Activated CD8-positive, alpha-beta memory T cell treated with anti-CD3 and anti-CD28 coated beads, Interleukin-2, amount 50 U/mL, for 1 hour (primary cell): ENCODE data around the gene SPRR4.
"Not testable (repeated sequence)": the region's sequence is repeated elsewhere in the genome, so short reads cannot be mapped to it uniquely, and the experiment has no call there.

Experiments used
- DNase-seq: peaks from one replicate; pipeline ENCODE4 v3.0.0-alpha.2; 2020; ENCODE audit errors: extremely low read depth

Gene SPRR4

DNA sequence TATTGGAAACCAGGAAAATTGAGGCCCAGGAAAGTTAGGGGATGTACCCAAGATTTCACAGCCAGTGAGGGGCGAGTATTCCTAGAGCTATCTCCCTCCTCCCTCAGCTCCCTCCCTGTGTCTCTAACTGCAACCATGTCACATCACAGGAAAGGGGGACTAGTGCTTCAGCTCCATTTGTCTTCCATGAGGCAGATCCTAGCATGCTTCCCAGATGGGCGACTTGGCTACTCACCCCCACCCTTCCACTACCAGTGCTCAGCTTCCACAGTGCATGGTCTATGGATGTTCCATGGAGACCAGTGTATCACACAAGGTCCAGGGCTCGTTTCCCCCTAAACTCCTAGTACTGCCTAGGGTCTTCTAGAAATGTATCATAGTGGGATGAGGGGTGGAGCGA lies 4.6 kb upstream of the SPRR4 start:
- DNase-seq, result no peak

DNA sequence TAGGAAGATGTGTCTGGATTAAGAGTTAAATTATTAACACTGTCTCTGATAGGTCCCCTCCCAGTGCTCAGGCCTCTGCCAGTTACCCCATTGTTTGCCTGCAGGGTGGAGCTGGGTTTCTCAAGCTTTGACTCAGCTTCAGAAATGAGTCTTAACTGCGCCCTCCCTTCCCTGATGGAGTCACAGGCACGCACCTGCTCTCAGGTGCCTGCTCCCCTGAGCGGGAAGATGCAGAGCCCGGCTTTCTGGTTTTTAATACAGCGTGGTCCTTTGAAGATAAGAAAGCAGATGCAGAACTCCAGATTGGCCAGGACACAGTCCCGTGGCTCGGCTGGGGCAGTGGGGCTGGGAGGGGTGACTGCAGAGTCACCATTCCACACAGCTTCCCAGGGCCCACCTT lies 3.2 kb upstream of the SPRR4 start:
- no peak for DNase-seq

GRCh38 chr1:152968248-152968647 lies 2.2 kb upstream of the SPRR4 start:
- no peak for DNase-seq

DNA sequence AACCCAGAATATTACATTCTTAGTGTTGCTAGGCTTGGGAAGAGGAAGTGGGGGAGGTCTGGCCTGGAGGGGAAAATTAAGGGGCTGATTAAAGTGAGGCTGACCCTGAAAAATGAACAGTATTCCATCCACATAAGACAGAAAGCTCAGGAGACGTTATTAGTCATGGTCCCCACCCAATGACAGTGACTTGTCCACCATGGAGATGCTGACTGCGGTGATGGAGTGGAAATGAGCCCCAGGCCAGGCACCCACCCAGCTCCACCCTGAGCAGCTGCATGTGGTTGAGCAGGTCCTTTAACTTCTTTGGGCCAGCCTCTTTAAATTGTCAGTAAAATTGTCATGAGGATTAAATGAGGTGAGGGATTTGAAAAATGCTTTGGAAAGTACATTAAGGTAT lies 1.4 kb upstream of the SPRR4 start:
- DNase-seq, result no peak

DNA sequence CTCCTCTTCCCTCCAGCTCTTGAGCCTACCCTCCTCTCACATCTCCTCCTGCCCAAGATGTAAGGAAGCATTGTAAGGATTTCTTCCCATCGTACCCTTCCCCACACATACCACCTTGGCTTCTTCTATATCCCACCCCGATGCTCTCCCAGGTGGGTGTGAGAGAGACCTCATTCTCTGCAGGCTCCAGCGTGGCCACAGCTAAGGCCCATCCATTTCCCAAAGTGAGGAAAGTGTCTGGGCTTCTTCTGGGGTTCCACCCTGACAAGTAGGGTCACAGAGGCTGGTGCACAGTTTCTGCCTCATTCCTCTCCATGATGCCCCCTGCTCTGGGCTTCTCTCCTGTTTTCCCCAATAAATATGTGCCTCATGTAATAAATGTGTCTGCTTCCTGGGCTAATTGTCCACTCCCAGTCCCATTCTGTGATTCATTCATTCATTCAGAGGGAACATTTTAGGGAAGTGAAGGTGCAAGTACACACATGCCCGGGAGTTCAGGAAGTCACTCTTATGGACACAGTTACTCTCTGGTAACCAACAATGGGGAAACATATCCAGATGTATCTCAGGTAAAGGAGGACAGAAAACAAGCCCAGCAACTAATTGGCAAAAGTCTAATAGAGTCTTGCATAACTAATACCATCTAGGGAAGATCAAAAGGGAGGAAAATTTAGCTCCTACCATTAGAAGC lies 1.9 kb downstream of the SPRR4 start:
- no peak for DNase-seq

- no peak for DNase-seq
These were observed 6.2 kb downstream of the SPRR4 start for GRCh38 chr1:152976688-152977087.

DNA sequence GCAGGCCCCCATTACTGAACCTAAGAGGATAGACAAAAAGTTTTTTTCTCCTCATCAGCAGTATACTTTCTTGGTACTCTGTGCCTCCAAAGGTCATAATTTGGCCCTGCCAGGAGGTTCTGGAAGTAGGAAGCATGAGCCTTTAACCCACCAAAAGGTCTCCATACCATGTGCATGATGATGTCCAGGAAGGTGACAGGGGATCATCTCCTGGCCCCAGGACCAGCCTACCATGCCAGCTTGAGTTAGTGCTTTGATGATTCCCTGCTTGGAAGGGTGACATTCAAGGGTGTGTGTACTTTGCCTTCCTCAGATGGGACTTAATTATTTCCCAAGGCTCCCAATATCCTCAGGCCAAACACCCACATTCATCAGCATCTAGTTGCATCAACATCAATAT lies 7.2 kb downstream of the SPRR4 start:
- DNase-seq, result no peak

DNA sequence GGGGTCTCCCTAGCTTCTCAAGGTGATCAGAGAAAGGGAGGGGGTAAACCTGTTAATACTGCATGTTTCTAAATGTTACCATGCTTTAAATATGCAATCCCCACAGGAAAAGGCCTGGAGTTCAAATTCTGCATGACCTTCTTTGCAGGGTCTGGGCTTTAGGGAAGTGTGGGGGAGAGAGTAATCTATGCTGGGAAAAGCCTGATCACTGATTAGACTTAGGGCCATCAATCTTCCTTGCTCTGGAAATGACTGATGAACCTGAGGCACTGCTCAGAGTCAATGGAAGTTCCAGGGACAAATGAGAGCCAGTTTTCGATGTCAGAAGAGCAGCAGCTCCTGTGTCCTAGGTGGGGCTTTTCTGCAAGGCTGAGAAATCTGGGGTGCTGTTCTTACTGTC lies 10.2 kb downstream of the SPRR4 start:
- DNase-seq, result no peak

- DNase-seq, result no peak
These were observed 10.9 kb downstream of the SPRR4 start for GRCh38 chr1:152981146-152981871.

DNA sequence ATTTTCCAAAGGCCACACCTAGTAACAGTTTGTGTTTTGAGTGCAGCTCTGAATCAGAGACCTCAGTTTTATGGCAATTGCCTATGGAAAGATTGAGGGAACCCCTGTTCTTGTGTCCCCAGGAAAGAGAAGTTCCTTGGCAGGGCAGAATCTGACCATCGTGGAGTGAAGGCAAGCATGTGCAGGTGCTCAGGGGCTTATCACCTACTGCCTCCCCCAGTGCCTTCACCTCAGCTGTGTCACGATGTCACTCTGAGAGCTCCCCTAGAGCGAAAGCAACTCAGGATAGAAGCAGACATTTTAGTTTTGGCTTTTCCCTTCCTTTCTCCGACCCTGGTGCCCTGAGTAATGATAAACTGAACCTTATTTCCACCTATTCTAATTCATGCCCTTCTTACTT lies 11.6 kb downstream of the SPRR4 start:
- DNase-seq, result no peak

DNA sequence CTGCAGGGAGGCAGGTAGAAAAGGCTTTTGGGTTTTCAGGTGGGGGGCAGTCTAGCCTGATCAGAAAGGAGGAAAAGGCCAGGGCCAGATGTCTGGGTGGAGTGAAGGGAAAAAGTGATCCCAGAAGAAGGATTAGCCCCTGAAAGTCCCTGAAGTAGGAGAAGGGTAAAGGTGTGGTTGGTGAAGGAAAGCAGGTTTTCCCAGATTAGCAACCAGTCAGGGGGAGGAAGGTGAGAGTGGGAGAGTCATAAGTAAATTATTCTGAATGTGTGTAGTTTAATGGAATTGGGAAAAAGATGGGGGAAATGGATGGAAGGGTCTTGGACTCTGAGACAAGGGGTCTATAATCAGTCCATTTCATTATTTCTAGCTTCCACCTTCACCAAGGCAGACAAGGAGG lies 12.8 kb downstream of the SPRR4 start:
- no peak for DNase-seq

GRCh38 chr1:152983743-152984142 lies 13.3 kb downstream of the SPRR4 start, which contains the start of gene SPRR1A:
Gene SPRR1A (plus strand): TSS chr1:152984081. CDS start chr1:152985231, 1,150 bp downstream.
- no peak for DNase-seq

DNA sequence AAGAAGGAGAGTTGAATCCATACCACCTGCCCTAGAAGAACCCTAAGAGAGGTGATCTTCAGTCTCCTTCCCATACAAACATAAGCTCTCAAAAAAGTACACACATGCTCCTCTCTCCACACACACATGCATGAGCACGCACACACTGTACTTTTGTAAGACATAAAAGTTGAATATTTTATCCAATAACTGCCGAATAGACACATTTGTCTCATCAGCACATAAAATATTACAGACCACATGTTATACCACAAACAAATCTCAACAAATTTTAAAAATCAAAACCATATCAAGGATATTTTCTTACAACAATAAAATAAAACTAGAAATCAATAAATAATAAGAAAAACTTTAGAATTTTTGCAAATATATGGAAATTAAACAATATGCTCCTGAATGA lies 16.1 kb downstream of the SPRR4 start:
- DNase-seq, result no peak

DNA sequence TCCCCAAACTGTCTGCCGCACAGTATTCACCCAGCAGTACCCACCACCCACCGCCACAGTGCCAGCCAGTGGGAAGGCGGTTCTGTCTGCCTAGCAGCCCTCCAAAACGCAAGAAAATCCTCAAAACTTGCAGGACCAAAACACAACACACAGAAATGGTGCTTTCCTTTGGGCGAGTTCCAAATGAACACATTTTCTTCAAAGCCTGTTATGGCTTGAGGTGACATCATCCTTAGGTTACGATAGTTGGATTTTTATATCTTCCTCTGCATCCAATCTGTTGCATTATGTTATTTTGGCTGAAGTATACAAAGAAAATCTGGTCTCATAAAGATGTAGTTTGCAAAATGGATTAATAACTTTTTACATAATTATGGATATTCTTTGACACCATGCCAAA lies 22.7 kb downstream of the SPRR4 start:
- no peak for DNase-seq

- DNase-seq, result no peak
These were observed 25.4 kb downstream of the SPRR4 start for GRCh38 chr1:152995842-152996241.

DNA sequence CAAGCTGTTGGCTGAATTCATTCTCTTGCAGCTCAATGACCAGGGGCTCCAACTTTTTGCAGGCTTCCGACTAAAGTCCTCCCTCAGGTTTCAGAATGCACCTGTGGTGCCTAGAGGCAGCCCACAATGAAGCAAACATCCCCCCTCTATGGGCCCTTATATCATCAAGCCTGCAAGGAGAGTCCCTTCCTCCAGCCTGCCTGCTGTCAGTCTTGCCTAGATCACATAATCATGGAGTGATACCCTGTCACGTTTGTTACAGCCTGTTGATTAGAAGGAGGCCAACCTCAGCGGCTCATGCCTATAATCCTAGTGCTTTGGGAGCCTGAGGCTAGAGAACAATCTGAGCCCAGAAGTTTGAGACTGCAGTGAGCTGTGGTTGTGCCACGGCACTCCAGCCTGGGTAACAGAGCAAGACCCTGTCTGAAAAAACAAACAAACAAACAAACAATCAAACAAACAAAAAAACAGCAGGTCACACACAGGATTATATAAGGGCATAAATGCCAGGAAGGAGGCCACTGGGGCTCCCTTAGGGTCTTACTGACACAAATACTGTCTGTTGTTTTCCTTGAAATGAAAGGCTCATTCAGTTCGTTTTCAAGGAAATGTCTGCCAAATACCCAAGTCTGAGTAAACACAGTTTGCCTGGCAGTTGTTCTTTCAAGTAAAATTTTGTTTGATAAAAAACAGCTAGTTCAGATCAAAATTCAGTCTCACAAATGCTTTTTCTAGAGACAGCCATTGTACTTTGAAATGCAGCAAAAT lies 26.4 kb downstream of the SPRR4 start:
- DNase-seq, result no peak

DNA sequence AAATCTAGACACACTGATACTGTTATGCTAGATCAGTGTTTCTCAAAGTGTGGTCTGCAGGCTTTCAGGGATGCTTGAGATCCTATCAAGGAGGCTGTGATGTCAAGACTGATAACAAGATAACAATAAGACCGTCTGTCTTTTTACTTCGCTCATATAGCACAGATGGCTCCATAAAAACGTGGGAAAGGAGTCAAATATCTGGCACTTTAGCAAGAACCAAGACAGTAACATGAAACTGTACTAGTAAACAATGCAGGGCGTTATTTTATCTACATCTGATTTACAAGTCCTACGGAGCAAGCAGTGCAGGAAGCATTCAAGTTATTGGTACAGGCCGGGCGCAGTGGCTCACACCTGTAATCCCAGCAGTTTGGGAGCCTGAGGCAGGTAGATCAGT lies 27.5 kb downstream of the SPRR4 start:
- DNase-seq, result no peak

DNA sequence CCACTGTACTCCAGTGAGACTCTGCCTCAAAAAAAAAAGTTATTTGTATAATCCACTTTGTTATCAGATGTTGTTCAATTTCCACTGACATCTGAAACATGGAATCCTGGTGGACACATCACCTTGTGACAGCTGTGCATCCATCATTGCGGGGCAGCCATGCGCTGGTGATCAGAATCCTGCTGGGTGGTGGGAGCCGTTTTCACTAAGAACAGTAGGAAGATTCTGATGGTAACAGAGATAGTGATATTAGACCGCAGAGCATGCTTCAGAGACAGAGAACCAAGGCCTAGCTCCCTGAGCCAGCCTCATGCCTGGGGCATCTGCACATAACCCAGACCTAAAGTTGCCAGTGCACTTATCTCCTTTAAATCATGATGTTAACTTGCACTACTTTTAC lies 28.0 kb downstream of the SPRR4 start:
- no peak for DNase-seq

DNA sequence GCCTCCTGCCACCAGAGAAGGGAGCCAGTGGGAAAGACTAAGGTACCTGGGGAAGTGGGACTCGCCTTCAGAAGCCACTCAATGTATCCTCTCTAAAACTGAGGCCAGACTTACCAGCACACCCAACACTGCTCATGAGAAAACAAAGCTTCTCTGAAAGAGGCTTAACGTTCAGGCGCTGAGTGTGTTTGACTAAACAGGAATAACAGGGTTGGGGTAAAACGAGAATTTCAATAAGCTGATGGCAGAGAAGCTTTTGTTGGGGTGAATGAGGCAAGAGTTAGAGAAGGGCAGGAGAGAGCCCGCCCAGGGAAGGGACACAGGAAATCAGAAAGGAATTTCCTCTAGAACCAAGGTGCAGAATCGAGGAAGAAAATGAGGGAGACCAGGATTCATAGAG lies 29.4 kb downstream of the SPRR4 start:
- DNase-seq, result no peak

- no peak for DNase-seq
These were observed 29.8 kb downstream of the SPRR4 start for GRCh38 chr1:153000294-153000693.

GRCh38 chr1:153001382-153001781 lies 30.9 kb downstream of the SPRR4 start, which contains the start of gene SPRR3:
Gene SPRR3 (plus strand): TSS chr1:153001749. CDS start chr1:153003021, 1,272 bp downstream.
- no peak for DNase-seq

GRCh38 chr1:153011235-153011758 lies 40.8 kb downstream of the SPRR4 start:
- not testable (repeated sequence) for DNase-seq
